GM12891 (cell line): ENCODE results near the gene MYD88.

Experiments used
- DNase-seq: peaks from one replicate; pipeline ENCODE4 v3.0.0; 2011; ENCODE audit warnings: low spot score; ENCODE audit not compliant: insufficient read length
- FAIRE-seq: peaks from 2 replicates; lab custom pipeline; 2011; peaks lifted over from hg19 to GRCh38; lab: Jason Lieb, UNC
- PAX5 ChIP-seq: IDR thresholded peaks from 2 replicates; pipeline ENCODE4 v1.6.1; 2011; ENCODE audit warnings: low read length, moderate library complexity, mild to moderate bottlenecking; ENCODE audit not compliant: insufficient read depth, severe bottlenecking
- POLR2A ChIP-seq: IDR thresholded peaks from 2 replicates; pipeline ENCODE4 v1.6.1; 2011; ENCODE audit warnings: low read depth, low read length, control low read depth
- POLR2AphosphoS5 ChIP-seq: IDR thresholded peaks from 2 replicates; pipeline ENCODE4 v1.6.1; 2011; ENCODE audit warnings: low read depth, low read length, control low read depth
- POU2F2 ChIP-seq: IDR thresholded peaks from 2 replicates; pipeline ENCODE4 v1.6.1; 2011; ENCODE audit warnings: low read depth, mild to moderate bottlenecking, control low read depth, low read length, moderate library complexity
- SPI1 ChIP-seq: IDR thresholded peaks from 2 replicates; pipeline ENCODE4 v1.6.1; 2011; ENCODE audit warnings: low read depth, low read length, control low read depth
- TAF1 ChIP-seq: IDR thresholded peaks from 2 replicates; pipeline ENCODE4 v1.6.1; 2011; ENCODE audit warnings: low read depth, low read length, control low read depth

The MYD88 gene

DNA sequence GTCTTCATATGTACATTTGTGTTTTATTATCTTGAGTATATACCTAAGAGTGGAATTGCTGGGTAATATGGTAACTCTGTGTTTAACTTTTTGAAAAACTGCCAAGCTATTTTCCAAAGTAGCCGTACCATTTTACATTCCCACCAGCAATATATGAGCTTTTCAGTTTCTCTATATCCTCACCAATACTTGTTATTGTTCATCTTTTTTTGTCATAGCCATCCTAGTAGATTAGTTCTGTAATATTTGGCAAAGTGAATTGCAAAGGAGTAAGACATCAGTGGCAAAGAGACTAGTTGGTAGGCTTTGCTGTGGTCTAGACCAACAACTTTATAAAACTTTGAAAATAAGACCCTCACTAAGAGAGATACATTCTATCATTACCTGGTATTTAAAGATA lies 48.3 kb downstream of the MYD88 start:
- no peak for FAIRE-seq
- DNase-seq: no peak

GRCh38 chr3:38190481-38190881 lies 52.0 kb downstream of the MYD88 start:
- no peak for TF ChIP-seq POLR2AphosphoS5
- TF ChIP-seq PAX5: no peak
- no peak for TF ChIP-seq POLR2A
- TF ChIP-seq POU2F2: no peak
- no peak for TF ChIP-seq SPI1
- TF ChIP-seq TAF1: no peak
- no peak for FAIRE-seq
- no peak for DNase-seq

More for the DNA sequence above, 48.3 kb downstream of the MYD88 start:
- no peak for TF ChIP-seq POLR2A
- no peak for TF ChIP-seq POLR2AphosphoS5
- no peak for TF ChIP-seq TAF1
- no peak for TF ChIP-seq SPI1
- no peak for TF ChIP-seq PAX5
- no peak for TF ChIP-seq POU2F2
